Osteoblast (primary cell): ENCODE data around the gene SLC25A43. TPM values are rescaled to one million over a fixed set of nuclear protein-coding genes. Genes with fewer than 3 reads are reported as not detected.
A peak's percentile ranks its signal among the peaks of the same experiment; 100 is the strongest.
"Not testable (repeated sequence)": the region's sequence is repeated elsewhere in the genome, so short reads cannot be mapped to it uniquely, and the experiment has no call there.

Source experiments
- DNase-seq: peaks from one replicate; pipeline ENCODE4 v3.0.0; 2011; ENCODE audit warnings: low spot score, mixed read lengths; ENCODE audit not compliant: insufficient read length; ENCODE audit errors: missing footprints
- H2AFZ ChIP-seq: 2 replicates; pipeline ENCODE4 v1.6.0; 2011; ENCODE audit warnings: mild to moderate bottlenecking, low read length
- H3K27ac ChIP-seq: 2 replicates; pipeline ENCODE4 v1.5.1; 2011; ENCODE audit warnings: mild to moderate bottlenecking, low read depth, low read length, moderate library complexity
- H3K27me3 ChIP-seq: 2 replicates; pipeline ENCODE4 v1.6.0; 2012; ENCODE audit warnings: mild to moderate bottlenecking, control low read depth, inconsistent platforms, low read length, moderate library complexity; ENCODE audit not compliant: insufficient read depth
- H3K36me3 ChIP-seq: 2 replicates; pipeline ENCODE4 v1.5.1; 2011; ENCODE audit warnings: mild to moderate bottlenecking, low read length, control low read depth, moderate library complexity; ENCODE audit not compliant: insufficient read depth
- H3K4me1 ChIP-seq: 2 replicates; pipeline ENCODE4 v1.5.1; 2011; ENCODE audit warnings: mild to moderate bottlenecking, low read length, control low read depth, moderate library complexity; ENCODE audit not compliant: insufficient read depth
- H3K4me2 ChIP-seq: 2 replicates; pipeline ENCODE4 v1.6.0; 2011; ENCODE audit warnings: mild to moderate bottlenecking, low read length; ENCODE audit not compliant: insufficient read depth
- H3K4me3 ChIP-seq: fragments of 200-600 bp; sonication (generic); 3 replicates; pipeline ENCODE4 v1.5.1; 2012; ENCODE audit warnings: mild to moderate bottlenecking, low read length, inconsistent platforms; ENCODE audit not compliant: insufficient read depth
- H3K79me2 ChIP-seq: 2 replicates; pipeline ENCODE4 v1.6.0; 2012; ENCODE audit warnings: mild to moderate bottlenecking, low read length, control low read depth, inconsistent platforms; ENCODE audit not compliant: insufficient read depth
- H3K9me3 ChIP-seq: 2 replicates; pipeline ENCODE4 v1.5.1; 2011; ENCODE audit warnings: low read depth, low read length, control low read depth
- H4K20me1 ChIP-seq: 2 replicates; pipeline ENCODE4 v1.6.0; 2012; ENCODE audit warnings: mild to moderate bottlenecking, low read length, control low read depth; ENCODE audit not compliant: insufficient read depth
- total RNA-seq: library from RNA; depleted of rRNA; stranded (reverse); fragments of >200 nt; gene quantifications from 2 replicates; pipeline ENCODE4 v1.2.3, GENCODE V29; 2012
- TF ChIP-seq, protein P1 (sequence below): IDR thresholded peaks from 2 replicates; pipeline ENCODE4 v1.5.1; 2011; ENCODE audit warnings: mild to moderate bottlenecking, low read depth, low read length, moderate library complexity; ENCODE audit errors: extremely low read depth

Gene SLC25A43
- total RNA-seq, 1 donor: 23.5 TPM

- Histone ChIP-seq H3K27ac (no peak overlapping the region), H3K4me2 (no peak overlapping the region), H3K36me3 (no peaks in the 10 kb centered on the region), H2AFZ (no peak overlapping the region), H4K20me1 (no peaks in the 10 kb centered on the region), H3K4me3 (no peak overlapping the region), H3K27me3 (no peaks in the 10 kb centered on the region), H3K9me3 (no peaks in the 10 kb centered on the region), H3K79me2 (no peaks in the 10 kb centered on the region), H3K4me1 (peaks cover 10% of the 10 kb centered on the region)
- DNase-seq: no peak
- TF ChIP-seq, protein P1, sequence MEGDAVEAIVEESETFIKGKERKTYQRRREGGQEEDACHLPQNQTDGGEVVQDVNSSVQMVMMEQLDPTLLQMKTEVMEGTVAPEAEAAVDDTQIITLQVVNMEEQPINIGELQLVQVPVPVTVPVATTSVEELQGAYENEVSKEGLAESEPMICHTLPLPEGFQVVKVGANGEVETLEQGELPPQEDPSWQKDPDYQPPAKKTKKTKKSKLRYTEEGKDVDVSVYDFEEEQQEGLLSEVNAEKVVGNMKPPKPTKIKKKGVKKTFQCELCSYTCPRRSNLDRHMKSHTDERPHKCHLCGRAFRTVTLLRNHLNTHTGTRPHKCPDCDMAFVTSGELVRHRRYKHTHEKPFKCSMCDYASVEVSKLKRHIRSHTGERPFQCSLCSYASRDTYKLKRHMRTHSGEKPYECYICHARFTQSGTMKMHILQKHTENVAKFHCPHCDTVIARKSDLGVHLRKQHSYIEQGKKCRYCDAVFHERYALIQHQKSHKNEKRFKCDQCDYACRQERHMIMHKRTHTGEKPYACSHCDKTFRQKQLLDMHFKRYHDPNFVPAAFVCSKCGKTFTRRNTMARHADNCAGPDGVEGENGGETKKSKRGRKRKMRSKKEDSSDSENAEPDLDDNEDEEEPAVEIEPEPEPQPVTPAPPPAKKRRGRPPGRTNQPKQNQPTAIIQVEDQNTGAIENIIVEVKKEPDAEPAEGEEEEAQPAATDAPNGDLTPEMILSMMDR: no peak
Observed at GRCh38 chrX:119481323-119481801, 82.2 kb downstream of the SLC25A43 start.

DNA sequence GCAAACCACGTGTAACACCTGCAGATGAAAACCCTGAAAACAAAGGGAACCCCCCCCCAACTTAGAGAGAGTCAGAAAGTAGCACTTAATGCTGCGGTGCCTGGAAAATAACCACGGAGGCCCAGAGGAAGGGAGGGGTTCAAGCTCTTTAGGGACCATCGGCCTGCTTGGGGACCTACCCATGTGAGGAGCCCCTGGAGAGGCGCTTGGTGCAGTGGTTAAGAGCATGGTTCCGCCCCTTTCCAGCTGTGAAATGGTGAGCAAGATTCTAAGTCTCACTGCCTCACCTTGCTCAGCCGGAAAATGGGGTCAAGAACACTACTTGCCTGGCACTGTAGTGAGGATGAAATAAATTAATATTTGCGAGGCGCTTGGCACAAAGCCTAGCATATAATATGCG is 82.9 kb downstream of the SLC25A43 start:
- peak overlapping the region; percentile 42 for H3K4me2 ChIP-seq
- no peaks in the 10 kb centered on the region for H3K36me3 ChIP-seq
- peak overlapping the region; percentile 64 for H3K4me3 ChIP-seq
- DNase-seq: no peak
- no peaks in the 10 kb centered on the region for H3K9me3 ChIP-seq
- H4K20me1 ChIP-seq: no peaks in the 10 kb centered on the region
- H3K79me2 ChIP-seq: no peaks in the 10 kb centered on the region
- H3K27ac ChIP-seq: no peak overlapping the region
- peak overlapping the region; percentile 52 for H2AFZ ChIP-seq
- peaks cover 10% of the 10 kb centered on the region for H3K4me1 ChIP-seq
- no peaks in the 10 kb centered on the region for H3K27me3 ChIP-seq
- TF ChIP-seq, protein P1: no peak

DNA sequence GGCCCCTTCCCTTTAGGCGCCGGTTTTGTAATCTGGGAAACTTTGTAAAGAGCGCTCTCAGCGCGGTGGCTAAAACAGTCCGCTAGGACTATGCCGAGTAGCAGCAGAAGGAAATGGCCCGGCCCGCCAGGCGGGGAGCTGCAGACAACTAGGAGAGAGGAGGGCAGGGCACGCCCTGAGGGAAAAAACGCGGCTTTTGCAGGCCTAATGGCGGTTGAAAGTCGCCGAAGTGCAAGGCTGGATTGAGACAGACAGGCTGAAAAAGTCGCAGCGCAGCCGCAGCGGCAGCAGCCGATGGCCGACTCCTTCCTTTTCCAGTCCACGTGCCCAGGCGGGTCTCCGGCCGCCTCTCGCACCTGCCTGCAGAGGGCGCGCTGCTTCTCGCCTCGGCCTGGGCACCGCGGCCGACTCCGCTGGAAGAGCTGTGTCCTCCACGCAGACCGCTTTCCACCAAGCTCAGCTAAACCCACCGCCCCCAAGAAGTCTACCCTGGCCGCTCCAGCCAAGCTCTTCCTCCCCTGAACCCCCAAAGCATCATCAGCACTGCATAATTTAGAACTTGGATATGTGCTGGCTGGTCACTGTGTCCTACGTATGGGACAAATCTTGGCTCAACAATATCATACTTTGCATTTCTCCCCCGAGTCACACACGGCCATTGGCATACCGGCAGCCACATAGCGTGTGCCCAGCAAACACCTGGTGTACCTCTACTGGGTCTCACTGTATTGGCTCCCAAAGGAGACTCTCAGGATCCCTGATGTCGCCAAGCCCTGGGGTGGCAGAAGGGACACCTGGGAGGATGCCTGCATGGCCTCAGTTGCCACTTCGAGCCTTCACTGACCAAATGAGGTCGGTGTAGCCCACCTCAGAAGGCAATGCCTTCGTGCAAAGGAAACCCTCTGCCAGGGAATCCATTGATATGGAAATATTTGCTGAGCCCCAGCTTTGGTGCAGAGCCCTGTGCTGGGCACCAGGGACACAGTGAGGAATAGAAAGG is 83.6 kb downstream of the SLC25A43 start:
- TF ChIP-seq, protein P1: peak; percentile 57

GRCh38 chrX:119486745-119487144 is 87.6 kb downstream of the SLC25A43 start:
- H3K79me2 ChIP-seq: no peaks in the 10 kb centered on the region
- H4K20me1 ChIP-seq: no peaks in the 10 kb centered on the region
- H3K27me3 ChIP-seq: no peaks in the 10 kb centered on the region
- no peak overlapping the region for H3K4me2 ChIP-seq
- H3K27ac ChIP-seq: no peak overlapping the region
- no peaks in the 10 kb centered on the region for H3K36me3 ChIP-seq
- no peak overlapping the region for H3K4me3 ChIP-seq
- H3K4me1 ChIP-seq: peaks cover 3% of the 10 kb centered on the region
- TF ChIP-seq, protein P1: no peak
- no peak overlapping the region for H2AFZ ChIP-seq
- no peak for DNase-seq
- H3K9me3 ChIP-seq: no peaks in the 10 kb centered on the region

More for the DNA sequence above, 83.6 kb downstream of the SLC25A43 start:
- Histone ChIP-seq H3K79me2 (no peaks in the 10 kb centered on the region), H3K4me2 (peak overlapping the region; percentile 42), H3K27me3 (no peaks in the 10 kb centered on the region), H2AFZ (peak overlapping the region; percentile 52), H4K20me1 (no peaks in the 10 kb centered on the region), H3K4me3 (peak overlapping the region; percentile 64), H3K27ac (no peak overlapping the region), H3K36me3 (no peaks in the 10 kb centered on the region), H3K9me3 (no peaks in the 10 kb centered on the region), H3K4me1 (peaks cover 9% of the 10 kb centered on the region)
- peak; percentile 92 for DNase-seq

- H3K79me2 ChIP-seq: not testable (repeated sequence)
Observed at GRCh38 chrX:119487766-119488165, 88.6 kb downstream of the SLC25A43 start.

More at GRCh38 chrX:119487766-119488165, 88.6 kb downstream of the SLC25A43 start:
- not testable (repeated sequence) for H3K4me3 ChIP-seq, H3K27me3 ChIP-seq, H3K4me1 ChIP-seq, H3K36me3 ChIP-seq, DNase-seq, H4K20me1 ChIP-seq, H3K4me2 ChIP-seq, H3K27ac ChIP-seq, H2AFZ ChIP-seq, H3K9me3 ChIP-seq
